Fibroblast of lung (primary cell): Measurements from ENCODE around the gene SIDT2. TPM values are rescaled to one million over a fixed set of nuclear protein-coding genes. Genes with fewer than 3 reads are reported as not detected.
A peak's percentile ranks its signal among the peaks of the same experiment; 100 is the strongest.

Experiments used
- DNase-seq, 2 donors: peaks; one replicate each; pipeline versions ENCODE4 v3.0.0 to v3.0.0-alpha.2; 2010; ENCODE audit warnings: low read depth in 2 of 2
- H2AFZ ChIP-seq: 2 replicates; pipeline ENCODE4 v1.5.1; 2012; ENCODE audit warnings: low read length, control low read depth, inconsistent platforms
- H3K27ac ChIP-seq: 2 replicates; pipeline ENCODE4 v1.5.1; 2011; ENCODE audit warnings: low read length, control low read depth; ENCODE audit not compliant: insufficient read depth
- H3K27me3 ChIP-seq: 2 replicates; pipeline ENCODE4 v1.5.1; 2011; ENCODE audit warnings: mild to moderate bottlenecking, low read length; ENCODE audit not compliant: control insufficient read depth, insufficient read depth
- H3K36me3 ChIP-seq: 2 replicates; pipeline ENCODE4 v1.5.1; 2011; ENCODE audit warnings: low read length; ENCODE audit not compliant: control insufficient read depth, insufficient read depth
- H3K4me1 ChIP-seq: 2 replicates; pipeline ENCODE4 v1.5.1; 2011; ENCODE audit warnings: low read length; ENCODE audit not compliant: control insufficient read depth, insufficient read depth; ENCODE audit errors: extremely low read depth
- H3K4me2 ChIP-seq: 2 replicates; pipeline ENCODE4 v1.5.1; 2011; ENCODE audit warnings: low read length, control low read depth; ENCODE audit not compliant: insufficient read depth; ENCODE audit errors: extremely low read depth
- H3K4me3 ChIP-seq, 4 experiments: fragments of 200-600 bp in 1 of 4; sonication (generic) in 1 of 4; replicated peaks in 1 of 4; 2 replicates each; pipeline ENCODE4 v1.5.1; 2011 to 2016; ENCODE audit warnings: low read length in 4 of 4, low read depth in 3 of 4, mild to moderate bottlenecking in 3 of 4, control low read depth in 2 of 4, inconsistent platforms in 1 of 4, mixed read lengths in 1 of 4; ENCODE audit not compliant: insufficient read depth in 1 of 4; ENCODE audit errors: control extremely low read depth in 1 of 4
- H3K79me2 ChIP-seq: 2 replicates; pipeline ENCODE4 v1.5.1; 2012; ENCODE audit warnings: mild to moderate bottlenecking, low read length, inconsistent platforms; ENCODE audit not compliant: control insufficient read depth, insufficient read depth
- H3K9ac ChIP-seq: 2 replicates; pipeline ENCODE4 v1.5.1; 2011; ENCODE audit warnings: mild to moderate bottlenecking, low read length, control low read depth; ENCODE audit not compliant: insufficient read depth
- H3K9me3 ChIP-seq: 2 replicates; pipeline ENCODE4 v1.5.1; 2012; ENCODE audit warnings: low read depth, low read length; ENCODE audit not compliant: control insufficient read depth, insufficient read depth
- H4K20me1 ChIP-seq: 2 replicates; pipeline ENCODE4 v1.5.1; 2011; ENCODE audit warnings: low read length; ENCODE audit not compliant: control insufficient read depth, insufficient read depth; ENCODE audit errors: extremely low read depth
- CTCF ChIP-seq, 2 donors: IDR thresholded peaks in 1 of 2; conservative IDR thresholded peaks in 1 of 2; 1 replicate in 1 of 2; 2 replicates in 1 of 2; pipeline ENCODE4 v1.5.1; 2011 to 2012; ENCODE audit warnings: low read length in 2 of 2, control low read depth in 1 of 2, inconsistent platforms in 1 of 2, low read depth in 1 of 2, mild to moderate bottlenecking in 1 of 2
- EZH2 ChIP-seq: IDR thresholded peaks from 2 replicates; pipeline ENCODE4 v1.5.1; 2012; ENCODE audit warnings: low read length, control low read depth, mild to moderate bottlenecking; ENCODE audit errors: missing control alignments
- polyA plus RNA-seq, 2 donors: library from polyadenylated mRNA; depleted of rRNA in 1 of 2; stranded (reverse) in 1 of 2; unstranded in 1 of 2; fragments of >200 nt; gene quantifications; 2 replicates each; pipeline ENCODE4 v1.2.1, GENCODE V29; 2011 to 2012; ENCODE audit warnings: missing spikeins in 1 of 2
- total RNA-seq: library from RNA; depleted of rRNA; stranded (reverse); fragments of >200 nt; gene quantifications from 2 replicates; pipeline ENCODE4 v1.2.1, GENCODE V29; 2014

Gene SIDT2
- total and polyA plus RNA-seq, 2 donors (not counting 1 experiment from before 2014, with no cell fraction given): 23.5 to 27.2 TPM

- peak within 1 kb of the TSS; percentile 98 for H3K27ac ChIP-seq
- no peaks in the 10 kb centered on the region for H3K27me3 ChIP-seq
- peaks cover 7% of the 10 kb centered on the region for H3K4me1 ChIP-seq
- H3K36me3 ChIP-seq: peaks cover 3% of the 10 kb centered on the region
- peaks cover 2% of the 10 kb centered on the region for H4K20me1 ChIP-seq
- TF ChIP-seq EZH2 (no peak), CTCF (conservative IDR thresholded peaks at IDR 0.05 in 1 of 2, IDR thresholded peaks at IDR 0.05 in 1 of 2; ENCODE audit: low read depth in 1 of 2, low read length in 2 of 2) (no peak)
- H3K9me3 ChIP-seq: no peaks in the 10 kb centered on the region
- peak within 1 kb of the TSS; percentile 83 to 99 (median 96) for H3K4me3 ChIP-seq
- H3K9ac ChIP-seq: peak within 1 kb of the TSS; percentile 86
- peak within 1 kb of the TSS; percentile 99 for H3K4me2 ChIP-seq
- DNase-seq: peak; percentile 88 to 90
- peaks cover 47% of the 10 kb centered on the region for H3K79me2 ChIP-seq
- peak within 1 kb of the TSS; percentile 100 for H2AFZ ChIP-seq
Observed at GRCh38 chr11:117143871-117144476, 34.6 kb upstream of the SIDT2 start, which contains the start of gene PAFAH1B2. Gene PAFAH1B2 (plus strand): TSS chr11:117144287. CDS start chr11:117152448, 8,161 bp downstream.

DNA sequence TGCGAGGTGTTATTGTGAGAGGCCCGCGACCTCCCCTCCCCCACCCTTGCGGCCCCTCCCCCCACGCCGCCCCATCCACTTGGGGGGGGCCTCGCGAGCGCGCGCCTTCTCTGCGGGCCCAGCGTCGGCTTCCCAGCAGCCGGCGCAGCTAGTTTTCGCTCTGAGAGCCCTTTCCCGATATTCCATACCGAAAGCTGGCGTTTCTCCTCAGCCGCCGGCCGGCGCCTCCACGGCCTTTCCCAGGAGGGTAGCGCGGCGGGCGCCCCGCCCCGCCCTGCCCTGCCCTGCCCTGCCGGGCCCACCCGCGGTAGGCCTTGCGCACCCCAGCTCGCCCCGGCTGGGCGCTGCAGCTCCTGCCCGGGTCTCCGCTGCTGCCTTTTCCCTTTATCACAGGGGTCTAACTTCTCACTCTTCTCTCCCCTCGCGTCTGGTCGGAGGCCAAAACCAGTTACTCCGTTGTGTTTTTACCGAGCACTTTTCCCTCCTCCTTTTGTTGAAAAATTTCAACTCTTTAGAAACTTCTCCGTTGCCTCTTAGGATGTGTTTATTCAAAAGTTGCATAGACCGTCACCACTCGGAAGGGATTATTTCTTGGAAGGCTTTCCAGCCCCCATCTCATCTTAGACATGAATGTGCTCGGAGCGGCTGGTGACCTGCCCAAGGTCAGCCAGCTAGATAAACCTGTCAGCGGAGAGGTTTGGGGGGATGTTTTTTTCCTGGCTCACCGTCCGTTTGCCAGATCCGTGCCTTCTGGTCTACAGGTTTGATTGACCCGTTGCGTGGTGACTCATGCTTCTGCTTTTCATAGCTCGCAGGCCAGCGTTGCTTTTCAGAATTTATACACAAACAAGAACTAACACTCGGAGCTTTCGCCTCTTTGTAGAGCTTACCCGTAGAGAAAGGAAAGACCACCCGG, 33.8 kb upstream of the SIDT2 start:
- Histone ChIP-seq H3K9me3 (no peaks in the 10 kb centered on the region), H3K4me2 (peak overlapping the region; percentile 99), H3K36me3 (peaks cover 3% of the 10 kb centered on the region), H2AFZ (peak overlapping the region; percentile 55), H3K27me3 (no peaks in the 10 kb centered on the region), H4K20me1 (peaks cover 2% of the 10 kb centered on the region), H3K4me3 (peak overlapping the region; percentile 83 to 99 (median 96)), H3K9ac (peak overlapping the region; percentile 86), H3K79me2 (peaks cover 54% of the 10 kb centered on the region), H3K27ac (peak overlapping the region; percentile 98), H3K4me1 (peaks cover 7% of the 10 kb centered on the region)
- peak; percentile 73 to 81 for DNase-seq
- TF ChIP-seq EZH2 (no peak), CTCF (conservative IDR thresholded peaks at IDR 0.05 in 1 of 2, IDR thresholded peaks at IDR 0.05 in 1 of 2; ENCODE audit: low read depth in 1 of 2, low read length in 2 of 2) (no peak)

DNA sequence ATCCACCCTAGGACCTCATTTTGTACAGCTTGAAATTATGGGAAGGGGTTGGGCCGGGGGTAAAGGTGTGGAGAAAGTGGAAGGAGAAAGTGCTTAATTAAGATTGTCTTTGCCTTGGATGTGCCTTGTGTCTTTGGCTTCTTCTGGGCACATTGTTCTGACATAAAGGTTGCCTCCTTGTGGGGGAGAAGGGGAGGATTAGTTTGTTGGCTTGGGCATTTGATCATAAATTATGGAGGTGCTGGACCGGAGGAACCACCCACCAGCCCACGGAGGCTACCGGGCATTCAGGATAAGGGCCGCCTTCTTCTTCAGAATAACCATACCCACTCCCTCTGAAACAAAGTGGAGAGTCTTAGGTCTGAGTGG, 33.2 kb upstream of the SIDT2 start:
- no peaks in the 10 kb centered on the region for H3K9me3 ChIP-seq
- no peak for TF ChIP-seq EZH2
- TF ChIP-seq CTCF (conservative IDR thresholded peaks at IDR 0.05 in 1 of 2, IDR thresholded peaks at IDR 0.05 in 1 of 2; ENCODE audit: low read depth in 1 of 2, low read length in 2 of 2): peak; percentile 23 to 29
- no peaks in the 10 kb centered on the region for H3K27me3 ChIP-seq
- no peak overlapping the region for H2AFZ ChIP-seq
- H3K27ac ChIP-seq: peak overlapping the region; percentile 98
- DNase-seq: peak; percentile 38 to 56
- H3K9ac ChIP-seq: peak overlapping the region; percentile 86
- peaks cover 3% of the 10 kb centered on the region for H3K36me3 ChIP-seq
- peaks cover 2% of the 10 kb centered on the region for H4K20me1 ChIP-seq
- peaks cover 60% of the 10 kb centered on the region for H3K79me2 ChIP-seq
- H3K4me3 ChIP-seq: peak overlapping the region; percentile 83 to 99 (median 96)
- peaks cover 7% of the 10 kb centered on the region for H3K4me1 ChIP-seq
- H3K4me2 ChIP-seq: peak overlapping the region; percentile 99
